HG02884 (cell line): ENCODE data around the gene ANKFN1.
"Not testable (repeated sequence)": the region's sequence is repeated elsewhere in the genome, so short reads cannot be mapped to it uniquely, and the experiment has no call there.

Source experiments
- ATAC-seq: cut with Tn5 transposase; IDR thresholded peaks from one replicate; pipeline ENCODE4 v1.9.1; 2021; ENCODE audit warnings: mild to moderate bottlenecking, moderate library complexity; ENCODE audit not compliant: unreplicated experiment

ANKFN1 gene

DNA sequence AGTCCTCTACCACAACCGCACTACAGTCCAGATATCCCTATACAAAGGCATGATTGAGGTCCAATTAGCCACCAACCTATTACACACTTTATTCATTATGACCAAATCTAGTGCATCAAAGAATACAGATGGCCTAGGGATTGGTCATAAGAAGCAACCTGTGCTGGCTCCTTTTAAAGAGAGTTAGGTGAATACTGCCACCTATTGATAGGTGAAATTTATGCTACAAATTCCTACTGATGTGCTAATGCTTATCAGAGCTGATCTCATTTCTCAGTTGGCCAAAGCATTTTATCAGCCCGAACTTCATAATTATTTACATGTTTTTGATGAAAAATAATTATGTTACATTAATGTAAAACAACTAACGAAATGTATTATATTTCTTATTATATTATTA, 166.3 kb downstream of the ANKFN1 start:
- no peak for ATAC-seq

DNA sequence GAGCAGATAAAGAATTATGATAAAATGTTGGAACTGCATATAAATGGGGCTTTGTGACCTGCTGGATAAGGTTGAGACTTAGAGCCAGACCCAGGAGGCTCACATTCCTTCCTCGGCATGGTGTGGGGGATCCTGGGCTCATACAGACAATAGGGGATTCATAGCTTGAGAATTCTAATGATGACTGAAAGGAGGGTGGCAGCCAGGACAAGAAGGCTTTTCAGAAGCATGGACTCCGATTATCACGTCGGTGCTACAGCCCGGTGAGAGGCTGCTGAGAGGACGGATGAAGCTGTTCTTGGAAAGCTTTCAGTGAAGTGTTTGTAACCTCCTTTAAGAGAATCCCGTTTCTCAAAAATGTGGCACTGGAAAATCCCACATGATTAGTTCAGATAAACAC, 167.2 kb downstream of the ANKFN1 start:
- ATAC-seq = no peak

DNA sequence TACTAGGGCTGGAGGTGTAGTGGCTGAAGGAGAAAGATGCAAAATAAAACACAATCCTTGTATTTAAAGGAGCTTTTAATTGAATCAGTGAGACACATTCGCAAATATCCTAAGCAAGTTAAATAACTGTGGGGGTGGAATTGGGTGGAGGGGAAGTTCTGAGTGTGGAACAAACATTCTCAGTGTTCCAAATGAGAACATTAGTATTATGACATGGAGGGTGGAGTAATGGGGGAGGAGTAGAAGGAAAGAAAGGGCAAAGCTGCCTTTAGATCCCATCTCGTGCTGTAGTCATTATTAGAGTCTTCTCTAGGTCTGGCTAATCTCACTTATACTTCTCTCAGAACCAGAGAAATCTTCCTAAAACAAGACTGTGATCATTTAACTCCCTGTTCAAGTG, 169.7 kb downstream of the ANKFN1 start:
- no peak for ATAC-seq

DNA sequence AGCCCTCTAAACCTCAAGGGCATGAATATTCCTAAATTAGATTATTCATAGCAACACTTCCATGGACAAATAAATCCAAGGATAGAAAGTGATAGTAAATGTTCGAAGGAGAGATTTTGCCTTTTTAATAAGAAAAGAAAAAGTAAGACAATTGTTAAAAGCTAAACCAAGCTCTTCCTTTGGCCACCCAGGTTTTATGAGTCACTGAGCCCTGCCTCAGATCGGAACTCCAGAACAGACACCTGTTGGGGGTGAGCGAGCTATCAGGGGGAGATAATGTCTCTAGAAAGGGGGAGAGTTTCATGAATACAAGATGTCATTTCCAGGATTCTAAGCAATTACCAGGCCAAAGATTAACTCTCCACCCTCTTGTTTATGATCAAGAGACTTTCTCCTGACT, 171.4 kb downstream of the ANKFN1 start:
- ATAC-seq = no peak

DNA sequence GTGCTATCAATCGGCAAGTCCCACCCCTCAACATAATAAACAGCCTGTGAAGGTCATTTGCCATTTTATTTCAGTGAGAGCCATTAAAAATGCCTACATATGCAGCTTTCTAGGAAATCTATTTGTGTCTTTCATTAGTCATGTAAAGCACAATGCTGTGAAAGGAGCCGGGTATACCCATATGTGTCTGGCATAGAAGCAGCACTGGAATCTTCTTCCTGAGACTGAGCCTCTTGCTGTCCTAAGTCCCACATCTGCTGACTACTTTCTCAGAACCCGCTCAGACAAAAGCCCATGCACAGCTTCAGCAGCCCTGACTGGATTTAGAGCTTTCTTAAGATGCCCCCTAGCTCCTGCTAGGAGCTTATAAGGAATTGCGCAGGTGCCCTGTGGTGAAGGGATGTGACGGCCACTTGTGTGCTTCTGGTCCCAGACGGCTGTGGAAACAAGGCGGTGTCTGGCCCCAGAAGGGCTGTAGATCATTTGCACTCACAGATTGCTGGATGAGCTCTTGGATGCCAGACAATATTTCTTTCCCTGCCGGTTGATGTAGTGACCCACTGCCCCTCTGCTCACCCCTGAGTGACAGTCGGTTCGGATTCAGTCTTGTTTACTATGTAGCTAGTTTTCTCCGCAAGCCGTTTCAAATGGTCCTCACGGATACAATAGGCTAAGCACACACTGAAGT, 172.2 kb downstream of the ANKFN1 start:
- no peak for ATAC-seq

DNA sequence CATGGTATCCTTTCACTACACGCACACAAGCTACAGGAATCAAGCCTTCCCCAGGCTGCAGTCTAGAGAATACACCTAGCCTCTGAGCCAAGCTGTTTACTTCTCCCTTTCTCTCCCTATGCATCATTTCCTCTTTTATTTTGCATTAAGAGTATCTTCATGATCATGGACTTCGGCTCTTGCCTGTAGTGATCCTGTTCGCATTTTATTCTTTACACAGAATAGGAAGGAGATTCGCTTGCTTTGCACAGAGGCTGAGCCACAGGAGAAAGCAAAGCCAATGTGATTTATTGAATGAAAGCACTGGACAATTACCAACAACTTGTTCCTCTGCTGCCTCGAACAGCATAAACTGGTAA, 172.7 kb downstream of the ANKFN1 start:
- ATAC-seq = no peak

DNA sequence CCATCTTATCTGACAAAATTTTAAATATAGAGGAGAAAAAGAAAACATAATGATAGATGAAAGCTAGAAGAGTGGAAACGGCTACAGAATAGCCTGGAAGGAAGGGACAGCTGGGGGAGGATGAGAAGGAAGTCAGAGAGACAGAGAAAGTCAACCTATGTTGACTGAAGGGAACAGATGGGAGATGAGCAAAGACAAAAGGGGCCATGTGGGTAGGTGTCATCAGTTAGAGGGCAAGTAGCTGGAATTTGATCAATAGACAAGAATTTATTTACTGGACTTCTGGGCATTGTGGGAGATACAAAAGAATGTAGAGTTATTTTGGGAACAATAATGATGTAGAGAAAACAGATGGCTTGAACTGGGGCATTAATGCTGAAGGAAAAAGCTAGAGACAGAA, 194.4 kb downstream of the ANKFN1 start:
- ATAC-seq = no peak

DNA sequence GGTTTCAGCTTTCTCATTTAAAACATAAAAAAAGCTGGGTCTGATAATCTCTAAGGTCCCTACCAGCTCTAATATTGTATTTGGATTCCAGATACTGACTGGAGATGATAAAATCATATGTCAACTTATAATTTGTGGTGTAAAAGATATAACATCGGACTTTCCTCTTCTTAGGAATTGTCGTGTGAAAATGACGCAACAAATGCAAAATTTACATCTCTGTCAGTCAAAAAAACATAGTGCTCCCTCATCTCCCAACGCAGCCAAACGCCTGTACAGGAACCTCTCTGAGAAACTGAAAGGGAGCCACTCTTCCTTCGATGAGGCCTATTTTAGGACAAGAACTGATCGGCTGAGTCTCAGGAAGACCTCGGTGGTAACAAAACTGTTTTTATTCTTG, 197.3 kb downstream of the ANKFN1 start:
- no peak for ATAC-seq

DNA sequence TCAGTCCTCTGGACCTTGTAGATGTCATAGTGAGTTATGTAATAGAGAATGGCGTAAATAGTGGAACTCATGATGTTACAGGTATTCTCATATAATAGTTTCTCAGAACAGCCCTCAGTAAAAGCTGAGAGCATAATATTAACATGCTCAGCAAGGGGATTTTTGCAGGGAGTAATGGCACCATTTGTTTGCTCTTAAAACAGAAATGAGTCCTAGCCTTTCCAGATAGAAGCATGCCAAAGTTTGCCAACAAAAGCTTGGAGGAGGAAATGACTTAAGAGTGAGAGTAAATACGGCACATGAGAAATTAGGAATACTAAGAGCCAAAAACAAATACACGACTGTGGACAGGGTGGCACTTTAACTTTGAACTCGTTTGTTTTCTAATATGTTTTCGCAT, 198.4 kb downstream of the ANKFN1 start:
- ATAC-seq = no peak

DNA sequence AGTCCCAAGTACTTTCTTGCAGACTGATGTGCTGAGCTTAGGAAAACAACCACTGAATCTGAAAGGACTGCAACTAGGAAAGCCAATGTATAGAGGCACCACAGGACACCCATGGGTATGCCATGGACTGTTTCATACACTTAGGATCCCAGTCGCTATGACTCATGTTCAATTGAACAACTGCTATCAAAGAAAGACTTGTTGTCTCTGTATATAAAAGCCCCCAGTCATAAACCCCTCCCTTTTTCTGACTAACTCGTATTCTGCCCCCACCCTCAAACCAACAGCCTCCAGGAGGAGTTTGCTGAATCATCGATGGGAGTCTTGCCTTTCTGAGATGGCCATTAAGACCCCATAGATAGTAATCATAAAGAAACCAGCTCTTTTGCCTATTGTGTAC, 205.4 kb downstream of the ANKFN1 start:
- ATAC-seq = no peak

DNA sequence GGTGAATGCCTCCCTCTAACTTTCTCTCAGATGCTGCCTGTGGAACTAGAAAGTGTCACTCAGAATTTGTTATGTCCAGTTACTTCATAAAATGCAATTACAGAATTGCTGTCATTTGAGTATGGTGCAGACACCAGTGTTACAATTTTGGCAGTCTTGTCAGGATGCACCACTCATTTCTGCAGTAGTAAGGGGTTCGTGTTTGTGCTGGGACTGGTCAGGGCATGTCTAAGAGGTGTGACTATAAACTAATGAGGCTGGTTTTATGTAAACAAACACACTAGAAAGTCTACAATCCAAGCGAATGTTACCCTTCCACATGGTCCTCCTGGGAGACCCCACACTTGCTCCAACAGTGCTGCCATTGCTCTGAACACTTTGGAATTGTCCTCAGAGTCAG, 206.2 kb downstream of the ANKFN1 start:
- ATAC-seq = no peak

DNA sequence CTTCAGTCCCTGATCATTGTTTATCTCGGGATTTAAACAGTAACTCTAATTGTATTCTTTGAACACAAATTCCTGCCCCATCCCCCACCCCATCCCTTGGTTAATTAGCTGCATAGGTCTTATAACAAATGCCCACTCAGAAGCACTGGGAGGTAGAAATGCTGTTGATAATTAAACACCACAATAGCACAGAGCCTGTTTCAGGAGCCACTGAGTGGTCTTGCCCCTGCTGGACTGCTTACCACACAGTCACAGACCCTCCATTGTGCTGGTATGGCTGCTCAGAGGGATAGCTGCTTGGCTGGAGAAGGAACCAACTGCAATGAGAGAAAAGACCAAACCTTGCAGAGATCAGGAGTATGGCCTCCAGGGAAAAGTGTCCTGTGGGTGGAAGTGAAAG, 214.1 kb downstream of the ANKFN1 start:
- ATAC-seq = no peak

DNA sequence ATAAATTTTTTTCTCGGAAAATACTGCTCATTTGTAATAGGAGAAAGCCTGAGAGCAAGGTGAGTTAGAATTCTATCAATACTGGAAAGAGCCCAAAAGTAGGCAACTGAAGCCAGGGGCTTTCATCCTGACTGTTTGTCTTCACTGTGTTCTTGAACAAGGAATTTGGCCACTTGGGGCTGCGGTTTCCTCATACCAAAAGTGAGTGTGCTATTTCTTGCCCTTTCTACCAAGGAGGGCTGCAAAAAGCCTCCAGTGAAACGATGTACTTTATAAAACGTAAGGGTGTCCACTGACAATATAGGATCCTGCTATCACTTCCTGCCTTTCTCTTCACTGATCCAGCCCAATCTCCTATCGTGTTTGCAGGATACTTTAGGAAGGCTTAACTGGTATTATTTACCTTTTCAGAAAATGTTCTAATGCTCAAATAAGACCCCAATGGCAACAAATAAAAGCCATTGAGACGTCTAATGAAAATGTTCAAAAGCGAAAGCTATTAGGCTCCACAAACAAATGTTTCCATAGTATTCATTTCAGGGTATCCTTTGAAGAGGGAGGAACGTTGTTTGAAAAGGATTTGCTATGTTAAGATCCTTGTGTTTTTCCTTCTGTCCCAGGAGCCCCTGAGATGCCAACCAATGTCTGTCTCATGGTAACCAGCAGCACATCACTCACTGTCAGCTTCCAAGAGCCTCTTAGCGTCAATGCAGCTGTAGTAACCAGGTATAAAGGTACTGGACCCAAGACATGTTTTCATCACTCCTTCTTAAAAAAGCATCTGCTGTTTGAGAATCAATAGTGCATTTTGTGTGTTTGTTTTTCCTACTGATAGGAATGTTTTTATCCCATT, 220.9 kb downstream of the ANKFN1 start:
- no peak for ATAC-seq

DNA sequence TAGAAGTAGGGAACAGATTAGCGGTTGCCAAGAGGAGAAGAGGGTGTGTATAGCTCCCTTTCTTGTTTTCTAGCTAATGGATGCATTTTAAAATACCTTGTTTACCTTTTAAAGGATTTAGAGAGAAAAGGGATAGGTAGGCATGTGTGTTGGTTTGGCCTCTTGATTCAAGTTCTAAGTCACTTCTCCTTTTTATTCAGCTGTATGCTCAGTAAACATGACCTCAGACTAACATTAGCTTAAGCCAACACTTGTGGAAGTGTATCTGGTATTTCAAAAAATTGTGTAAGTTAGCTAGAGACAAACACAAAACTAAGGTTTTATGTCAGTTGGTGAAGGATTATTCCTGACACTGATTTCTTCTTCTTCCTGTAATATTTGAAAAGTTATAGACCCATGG, 236.1 kb downstream of the ANKFN1 start:
- no peak for ATAC-seq

DNA sequence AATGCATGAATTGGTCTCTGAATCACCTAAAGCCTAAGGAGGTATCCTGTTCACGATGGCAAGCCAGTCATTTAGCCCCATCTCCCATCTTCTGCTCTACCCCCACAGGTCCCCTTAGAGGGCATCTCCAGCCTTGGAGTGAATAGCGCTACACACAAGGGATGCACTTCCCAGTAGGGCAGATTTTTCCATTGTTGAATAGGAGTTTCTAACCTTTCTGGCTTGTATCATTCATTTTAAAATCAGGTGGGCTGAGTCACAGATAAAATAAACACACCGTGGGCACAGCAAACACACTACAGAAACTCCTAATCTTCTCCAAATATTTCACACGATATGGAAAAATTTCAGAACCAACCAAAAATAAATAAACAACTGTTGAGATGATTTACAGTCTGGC, 239.0 kb downstream of the ANKFN1 start:
- no peak for ATAC-seq

DNA sequence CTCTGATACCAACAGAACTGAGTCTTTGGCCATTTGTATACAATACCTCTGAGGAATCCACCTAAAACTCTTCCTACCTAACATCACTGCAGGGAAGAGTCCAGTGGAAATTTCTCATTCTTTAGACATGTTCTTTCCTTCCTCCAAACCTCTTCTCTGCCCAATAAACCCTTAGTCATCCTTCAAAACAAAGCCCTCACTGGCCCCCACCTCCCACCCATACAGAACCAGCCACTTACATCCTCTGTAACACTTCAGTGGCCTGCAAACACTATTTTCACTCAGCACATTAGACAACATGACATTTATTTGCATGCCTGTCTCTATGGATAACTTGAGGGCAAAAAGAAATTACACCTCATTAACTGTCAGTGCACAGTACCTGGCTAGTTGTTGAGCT, 239.9 kb downstream of the ANKFN1 start:
- ATAC-seq = no peak

DNA sequence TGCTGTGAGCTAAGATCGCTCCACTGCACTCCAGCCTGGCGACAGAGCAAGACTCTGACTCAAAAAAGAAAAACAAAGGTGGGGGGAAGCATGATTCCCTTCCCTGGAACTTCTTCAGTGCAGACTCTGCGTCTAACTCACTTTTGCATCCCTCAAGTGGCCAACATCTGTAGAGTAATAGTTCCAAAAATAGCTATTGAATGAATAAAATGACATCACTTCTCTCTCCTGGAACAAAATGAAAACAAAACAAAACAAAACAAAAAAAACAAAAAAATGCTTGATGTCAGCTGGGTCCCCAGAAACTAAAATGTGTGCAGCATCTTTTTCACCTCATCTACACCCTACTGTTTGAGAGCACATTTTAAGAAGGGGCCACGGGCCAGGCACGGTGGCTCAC, 242.5 kb downstream of the ANKFN1 start:
- ATAC-seq = no peak

DNA sequence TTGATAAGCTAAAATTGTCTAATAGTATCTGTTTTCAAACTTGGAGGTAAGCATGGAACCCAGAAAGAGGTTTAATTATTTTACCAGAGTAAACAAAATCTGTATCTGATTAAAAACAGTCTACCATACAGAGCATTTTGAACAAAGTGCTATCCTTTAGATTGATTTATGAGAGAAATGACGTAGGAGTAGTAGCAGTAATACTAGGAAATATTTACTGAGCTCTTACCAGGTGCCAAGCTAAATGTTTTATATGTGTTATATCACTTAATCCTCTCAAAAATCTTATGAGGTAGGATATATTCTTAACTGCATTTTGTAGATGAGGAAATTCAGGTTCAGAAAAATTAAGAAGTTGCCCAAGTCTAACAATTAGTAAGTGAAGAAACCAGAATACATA, 253.8 kb downstream of the ANKFN1 start:
- no peak for ATAC-seq

DNA sequence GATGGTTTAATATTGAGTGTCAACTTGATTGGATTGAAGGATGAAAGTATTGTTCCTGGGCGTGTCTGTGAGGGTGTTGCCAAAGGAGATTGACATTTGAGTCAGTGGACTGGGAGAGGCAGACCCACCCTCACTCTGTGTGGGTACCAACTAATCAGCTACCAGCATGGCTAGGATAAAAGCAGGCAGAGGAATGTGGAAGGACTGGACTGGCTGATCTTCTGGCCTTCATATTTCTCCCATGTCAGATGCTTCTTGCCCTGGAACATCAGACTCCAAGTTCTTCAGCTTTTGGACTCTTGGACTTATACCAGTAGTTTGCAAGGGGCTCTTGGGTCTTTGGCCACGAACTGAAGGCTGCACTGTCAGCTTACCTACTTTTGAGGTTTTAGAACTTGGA, 259.1 kb downstream of the ANKFN1 start:
- ATAC-seq = not testable (repeated sequence)

DNA sequence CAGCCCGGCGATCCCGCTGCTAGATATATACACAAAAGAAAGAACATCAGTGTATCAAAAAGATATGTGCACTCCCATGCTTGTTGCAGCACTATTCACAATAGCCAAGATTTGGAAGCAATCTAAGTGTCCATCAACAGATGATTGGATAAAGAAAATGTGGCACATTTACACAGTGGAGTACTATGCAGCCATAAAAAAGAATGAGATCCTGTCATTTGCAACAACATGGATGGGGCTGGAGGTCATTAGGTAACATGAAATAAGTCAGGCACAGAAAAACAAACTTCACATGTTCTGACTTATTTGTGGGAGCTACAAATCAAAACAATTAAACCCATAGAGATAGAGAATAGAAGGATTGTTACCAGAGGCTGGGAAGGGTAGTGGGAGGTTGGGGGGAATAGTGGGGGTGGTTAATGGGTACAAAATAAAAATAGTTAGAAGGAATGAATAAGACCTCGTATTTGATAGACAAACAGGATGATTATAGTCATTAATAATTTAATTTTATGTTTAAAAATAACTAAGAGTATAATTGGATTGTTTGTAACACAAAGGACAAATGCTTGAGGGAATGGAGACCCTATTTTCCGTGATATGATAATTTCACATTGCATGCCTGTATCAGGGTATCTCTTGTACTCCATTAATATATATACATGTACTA, 263.5 kb downstream of the ANKFN1 start:
- no peak for ATAC-seq

DNA sequence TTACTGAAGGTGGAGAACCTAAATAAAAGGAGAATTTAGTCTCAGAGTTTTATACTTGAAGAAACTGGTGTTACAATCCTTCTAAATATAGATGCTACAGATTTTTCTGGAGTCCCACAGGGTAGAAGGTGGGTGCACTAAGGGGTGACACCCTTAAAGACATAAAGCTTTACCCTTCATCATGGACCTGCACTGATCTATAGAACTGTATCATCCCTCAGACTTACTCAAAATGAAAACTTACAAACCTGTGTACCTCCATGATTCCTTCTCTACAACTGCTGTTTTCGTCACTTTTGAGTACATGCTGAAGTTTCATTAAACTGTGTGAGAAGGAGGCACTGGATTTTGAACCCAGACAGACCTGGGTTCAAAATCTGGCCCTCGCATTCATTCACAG, 270.7 kb downstream of the ANKFN1 start:
- no peak for ATAC-seq

DNA sequence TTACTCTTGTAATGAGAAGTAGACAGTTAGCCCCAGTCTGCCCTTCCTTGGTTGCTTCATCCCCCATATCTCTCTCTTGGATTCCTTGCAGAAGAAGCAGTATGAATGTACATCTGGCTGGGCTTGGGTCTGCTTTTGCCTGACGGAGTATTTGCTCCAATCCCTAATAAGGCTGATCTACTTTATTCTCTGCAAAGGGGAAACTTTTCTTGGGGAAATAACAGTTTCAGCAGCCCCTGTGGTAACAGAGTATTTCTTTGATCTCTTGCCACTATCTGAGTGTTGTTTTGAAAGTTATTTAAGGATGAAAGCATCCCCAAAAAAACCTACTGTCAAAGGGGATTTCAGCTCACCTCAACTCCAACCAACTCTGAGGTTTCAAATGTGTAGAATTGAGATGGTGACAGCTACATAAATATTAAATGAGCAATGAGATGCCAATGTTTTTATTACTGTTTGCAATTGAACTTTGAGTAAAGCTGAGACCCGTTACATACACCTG, 271.3 kb downstream of the ANKFN1 start:
- no peak for ATAC-seq
